HG03469 (cell line): ENCODE data around the gene PCGF3.
"Not testable (repeated sequence)": the region's sequence is repeated elsewhere in the genome, so short reads cannot be mapped to it uniquely, and the experiment has no call there.

ENCODE experiments used
- ATAC-seq: cut with Tn5 transposase; IDR thresholded peaks from one replicate; pipeline ENCODE4 v1.9.1; 2021; ENCODE audit warnings: mild to moderate bottlenecking, moderate library complexity, moderate number of reproducible peaks; ENCODE audit not compliant: unreplicated experiment

PCGF3 gene

DNA sequence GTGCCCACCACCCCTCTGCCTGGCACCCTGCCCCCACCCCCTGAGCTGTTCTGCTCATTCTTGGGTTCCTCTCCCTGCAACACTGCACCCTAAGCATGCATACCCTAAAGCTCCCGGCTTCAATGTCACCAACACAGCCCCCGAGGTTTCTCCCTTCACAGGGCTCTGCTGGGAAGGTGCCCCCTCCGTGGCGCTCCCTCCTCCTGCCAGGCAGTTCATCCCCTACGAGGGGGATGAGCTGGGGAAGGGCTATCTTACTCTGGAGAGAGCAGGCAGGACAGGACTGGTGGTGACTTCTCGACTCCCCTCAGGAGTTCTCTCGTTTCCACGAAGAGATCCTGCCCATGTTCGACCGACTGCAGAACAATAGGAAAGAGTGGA lies 38.1 kb upstream of the PCGF3 start:
- no peak for ATAC-seq

DNA sequence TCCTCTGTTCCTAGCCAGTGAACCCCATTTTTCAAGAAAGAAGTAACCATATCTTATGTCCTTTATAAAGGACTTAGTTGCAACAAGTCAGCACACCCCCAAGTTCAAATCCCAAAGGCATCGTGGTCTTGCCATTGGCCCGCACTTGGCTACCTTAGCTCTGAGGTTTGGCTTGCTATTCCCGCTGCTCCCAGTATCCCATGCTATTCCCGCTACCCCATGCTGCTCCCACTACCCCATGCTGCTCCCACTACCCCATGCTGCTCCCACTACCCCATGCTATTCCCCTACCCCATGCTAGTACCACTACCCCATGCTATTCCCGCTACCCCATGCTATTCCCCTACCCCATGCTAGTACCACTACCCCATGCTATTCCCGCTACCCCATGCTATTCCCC lies 37.4 kb upstream of the PCGF3 start:
- not testable (repeated sequence) for ATAC-seq

DNA sequence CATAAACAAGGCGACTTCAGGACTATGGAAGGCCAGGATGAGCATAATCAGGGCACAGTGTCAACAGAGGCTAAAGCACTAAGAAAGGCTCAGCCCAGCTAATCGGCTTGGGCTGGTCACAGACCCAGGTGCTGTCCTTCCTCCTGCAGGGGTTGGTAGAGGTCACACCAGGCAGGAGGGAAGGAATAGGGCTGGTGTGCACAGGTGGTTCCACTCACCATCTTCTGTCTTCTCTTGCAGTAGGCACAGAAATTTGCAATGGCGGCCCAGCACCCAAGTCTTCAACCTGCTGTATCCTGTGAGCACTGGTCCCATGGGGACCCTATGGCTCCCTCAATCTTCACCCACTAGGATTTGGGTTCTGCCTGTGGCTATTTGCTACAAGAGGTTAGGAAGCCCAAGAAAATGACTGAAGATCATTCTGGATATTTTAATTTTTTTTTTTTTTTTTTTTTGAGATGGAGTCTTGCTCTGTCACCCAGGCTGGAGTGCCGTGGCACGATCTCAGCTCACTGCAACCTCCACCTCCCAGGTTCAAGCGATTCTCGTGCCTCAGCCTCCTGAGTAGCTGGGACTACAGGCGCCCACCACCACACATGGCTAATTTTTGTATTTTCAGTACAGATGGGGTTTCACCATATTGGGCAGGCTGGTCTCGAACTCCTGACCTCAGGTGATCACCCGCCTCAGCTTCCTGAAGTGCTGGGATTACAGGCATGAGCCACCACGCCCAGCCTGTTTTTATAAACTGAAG lies 35.6 kb upstream of the PCGF3 start:
- not testable (repeated sequence) for ATAC-seq

DNA sequence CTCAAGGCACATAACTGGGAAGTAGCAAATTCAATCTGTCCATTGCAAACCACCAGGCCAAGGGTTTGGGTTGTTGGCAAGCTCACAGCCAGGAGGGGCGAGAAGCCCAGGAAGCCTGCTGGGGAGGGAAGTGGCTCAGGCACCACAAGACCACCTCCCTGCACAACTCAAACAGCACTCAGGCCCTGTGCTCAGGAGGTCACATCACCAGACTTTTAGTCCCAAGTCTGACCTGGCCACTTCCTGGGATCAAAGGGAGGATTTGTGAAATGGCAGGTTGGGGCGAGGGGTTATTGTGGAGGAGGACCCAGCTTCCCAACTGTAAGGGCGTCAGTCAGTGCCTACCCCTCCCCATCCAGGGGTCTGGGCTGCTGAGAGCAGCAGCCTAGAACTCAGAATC lies 33.9 kb upstream of the PCGF3 start:
- ATAC-seq: no peak

DNA sequence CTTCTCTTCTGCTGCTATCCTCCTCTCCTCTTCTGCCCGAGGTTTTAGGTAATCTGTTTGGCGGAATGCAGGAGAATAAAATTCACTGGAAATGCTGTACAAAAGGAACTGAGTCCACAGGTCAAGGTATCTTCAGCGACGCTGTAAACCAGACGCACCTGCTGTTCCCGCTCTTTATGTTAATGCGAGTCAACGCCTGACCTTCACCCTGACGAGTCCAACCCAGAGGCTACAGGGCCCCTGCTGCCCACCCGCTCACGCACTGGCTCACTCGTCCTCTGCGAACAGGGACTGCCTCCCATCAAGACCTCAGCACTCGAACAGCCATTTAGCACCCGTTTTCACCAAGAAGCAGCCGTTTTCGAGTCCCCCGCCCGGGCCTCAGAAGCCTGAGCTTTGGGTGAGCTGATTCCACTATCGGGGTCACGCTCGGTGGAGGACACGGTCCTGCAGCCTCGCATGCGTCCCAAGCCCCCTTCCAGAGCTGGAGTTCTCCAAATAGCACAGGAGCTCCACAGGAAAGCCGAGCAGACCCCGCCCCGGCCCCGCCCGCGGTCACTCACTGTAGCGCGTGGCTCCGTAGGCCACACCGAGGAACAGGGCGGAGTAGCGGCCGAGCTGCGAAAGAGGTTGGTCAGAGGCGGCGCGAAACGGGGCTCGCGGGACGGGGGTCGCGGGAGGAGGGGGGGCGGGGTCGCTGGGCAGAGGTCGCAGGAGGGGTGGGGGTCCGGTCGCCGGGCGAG lies 32.1 kb upstream of the PCGF3 start:
- no peak for ATAC-seq

DNA sequence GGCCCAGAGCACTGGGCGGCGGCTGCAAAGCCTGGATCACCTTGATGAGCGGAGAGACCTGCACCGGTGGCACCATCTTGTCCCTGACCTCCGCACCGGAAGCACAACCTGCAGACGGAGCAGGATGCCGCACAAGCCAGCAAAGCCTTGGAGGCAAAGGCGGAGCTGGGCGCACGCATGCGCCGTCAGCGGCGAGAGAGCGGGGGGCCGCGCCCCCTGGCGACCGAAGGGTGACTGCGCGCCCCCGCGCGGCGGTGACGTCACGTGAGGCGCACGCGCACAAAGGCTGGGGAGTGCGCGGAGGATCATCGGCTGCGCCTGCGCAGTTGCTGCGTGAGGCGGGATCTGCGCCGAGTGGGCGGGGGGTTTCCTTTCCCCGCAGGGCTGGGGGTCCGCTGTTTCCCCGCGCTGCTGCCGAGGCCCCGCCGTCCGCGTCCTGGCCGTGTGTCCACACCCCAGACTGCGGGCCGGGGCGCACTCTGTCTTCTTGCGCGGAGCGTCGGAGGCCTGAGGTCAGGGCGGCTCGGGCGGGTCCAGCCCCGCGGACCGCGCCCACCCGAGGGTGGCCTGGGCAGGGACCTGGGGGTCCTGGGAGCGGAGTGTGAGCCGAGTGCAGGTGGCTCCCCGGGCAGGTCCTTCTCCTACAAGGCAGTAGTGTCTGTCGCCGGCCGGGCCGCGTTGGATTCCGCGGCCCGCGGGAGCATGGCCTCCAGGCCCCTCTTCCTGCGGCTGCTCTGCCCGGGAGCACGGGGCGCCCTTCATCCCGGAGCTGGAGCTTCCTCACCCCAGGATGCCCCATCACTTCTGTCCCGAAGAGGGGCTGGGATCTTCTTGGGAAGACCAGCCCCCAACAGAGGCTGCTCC lies 31.2 kb upstream of the PCGF3 start, which contains the start of the genes ATP5ME and MYL5:
Gene ATP5ME, minus strand, starts transcription at position 105 of the 864 bp plus-strand sequence. Its CDS starts 29 bp downstream, at position 76.
Gene MYL5, plus strand, starts transcription at position 371 of the 864 bp plus-strand sequence. CDS start 3,485 bp downstream, outside the sequence.
- ATAC-seq: peak; percentile 63

DNA sequence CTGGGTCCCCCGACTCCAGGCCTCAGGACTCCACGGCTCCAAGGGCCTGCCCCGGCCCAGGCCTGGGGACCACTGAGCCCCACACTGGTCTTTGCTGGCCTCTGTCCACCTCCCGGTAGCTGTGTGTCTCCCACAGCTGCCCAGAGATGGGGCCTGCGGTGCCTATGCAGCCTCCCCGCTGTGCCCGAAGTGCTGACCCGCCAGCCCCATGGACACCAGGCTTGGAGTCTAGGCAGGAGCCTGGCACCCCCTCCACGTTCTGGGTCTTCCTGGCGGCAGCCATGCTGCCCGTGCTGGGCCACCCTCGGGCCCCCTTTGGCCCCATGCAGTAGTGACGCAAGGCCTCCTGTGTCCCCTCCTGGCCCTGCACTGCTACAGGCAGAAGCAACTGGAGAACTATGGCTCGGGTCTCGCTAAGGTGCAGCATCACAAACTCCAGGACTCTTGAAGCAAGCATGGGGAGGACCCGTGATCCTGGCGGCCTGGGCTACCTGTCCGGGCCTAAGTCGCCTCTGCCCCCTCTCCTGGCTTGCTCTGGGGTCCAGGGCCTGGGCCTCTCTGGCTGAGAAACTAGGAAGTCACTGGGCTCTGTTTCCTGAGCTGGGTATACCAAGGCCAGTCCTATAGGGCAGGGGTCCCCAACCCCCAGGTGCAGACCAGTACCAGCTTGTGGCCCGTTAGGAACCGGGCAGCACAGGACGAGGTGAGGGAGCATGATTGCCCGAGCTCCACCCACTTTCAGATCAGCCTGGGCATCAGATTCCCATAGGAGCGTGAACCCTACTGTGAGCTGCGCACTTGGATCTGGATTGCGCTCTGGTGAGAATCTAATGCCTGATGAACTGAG lies 30.4 kb upstream of the PCGF3 start:
- ATAC-seq: no peak

DNA sequence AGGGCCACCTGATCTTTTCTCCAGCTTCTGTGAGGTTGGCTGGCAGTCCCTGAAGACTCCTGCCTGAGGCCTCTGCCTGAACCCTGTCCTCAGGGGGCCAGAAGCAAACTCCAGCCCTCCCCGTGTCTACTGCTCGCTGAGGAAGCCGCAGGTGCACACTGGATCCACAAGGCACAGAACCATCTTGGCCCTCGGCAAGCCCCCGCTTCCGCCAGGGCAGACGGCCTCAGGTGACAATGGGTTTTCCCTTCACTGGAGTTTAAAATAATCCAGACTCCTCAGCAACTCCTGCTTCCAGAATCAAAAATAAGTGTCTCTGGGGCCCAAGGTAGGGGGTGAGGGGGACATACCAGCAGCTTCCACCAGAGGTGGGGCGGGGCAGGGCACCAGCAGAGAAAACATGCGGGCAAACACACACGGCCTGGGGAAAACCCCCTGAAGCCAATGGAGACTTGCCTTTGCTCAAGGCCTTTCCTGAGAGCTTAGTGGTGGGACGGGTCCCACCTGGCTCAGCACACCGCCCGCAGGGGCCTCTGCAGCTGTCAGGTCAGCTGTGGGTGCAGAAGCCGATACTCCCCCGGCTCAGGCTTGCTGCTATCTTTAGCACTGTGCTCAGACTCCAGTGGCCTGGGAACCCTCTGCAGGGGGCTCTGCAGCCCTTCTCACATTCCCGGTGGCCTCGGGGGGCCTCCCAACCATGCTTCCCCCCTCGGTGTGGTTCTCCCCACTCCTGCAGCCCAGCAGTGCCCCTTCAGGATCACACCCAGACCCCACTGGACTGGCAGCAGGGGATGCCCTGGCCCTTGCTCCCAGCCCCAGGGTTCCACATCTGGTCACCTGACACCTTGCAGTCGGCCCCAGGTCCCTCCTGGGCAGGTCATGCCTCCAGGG lies 29.4 kb upstream of the PCGF3 start:
- no peak for ATAC-seq

DNA sequence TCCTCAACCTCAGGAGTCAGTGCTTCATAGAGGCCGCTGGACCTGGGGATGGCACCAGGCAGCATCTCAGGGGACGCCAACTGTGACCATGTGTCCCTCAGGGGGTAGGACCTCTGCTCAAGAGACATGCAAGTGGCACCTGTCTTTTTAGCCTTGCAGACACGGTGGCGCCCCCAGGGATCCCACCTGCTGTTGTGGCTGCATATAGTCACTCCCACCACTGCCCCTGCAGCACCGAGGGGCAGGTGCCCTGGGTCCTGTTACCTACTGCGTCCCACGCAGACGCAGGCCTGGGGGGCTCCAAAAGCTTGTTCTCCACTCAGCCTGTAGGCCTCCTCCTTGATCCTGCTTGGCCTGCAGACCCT lies 28.8 kb upstream of the PCGF3 start:
- ATAC-seq: no peak

DNA sequence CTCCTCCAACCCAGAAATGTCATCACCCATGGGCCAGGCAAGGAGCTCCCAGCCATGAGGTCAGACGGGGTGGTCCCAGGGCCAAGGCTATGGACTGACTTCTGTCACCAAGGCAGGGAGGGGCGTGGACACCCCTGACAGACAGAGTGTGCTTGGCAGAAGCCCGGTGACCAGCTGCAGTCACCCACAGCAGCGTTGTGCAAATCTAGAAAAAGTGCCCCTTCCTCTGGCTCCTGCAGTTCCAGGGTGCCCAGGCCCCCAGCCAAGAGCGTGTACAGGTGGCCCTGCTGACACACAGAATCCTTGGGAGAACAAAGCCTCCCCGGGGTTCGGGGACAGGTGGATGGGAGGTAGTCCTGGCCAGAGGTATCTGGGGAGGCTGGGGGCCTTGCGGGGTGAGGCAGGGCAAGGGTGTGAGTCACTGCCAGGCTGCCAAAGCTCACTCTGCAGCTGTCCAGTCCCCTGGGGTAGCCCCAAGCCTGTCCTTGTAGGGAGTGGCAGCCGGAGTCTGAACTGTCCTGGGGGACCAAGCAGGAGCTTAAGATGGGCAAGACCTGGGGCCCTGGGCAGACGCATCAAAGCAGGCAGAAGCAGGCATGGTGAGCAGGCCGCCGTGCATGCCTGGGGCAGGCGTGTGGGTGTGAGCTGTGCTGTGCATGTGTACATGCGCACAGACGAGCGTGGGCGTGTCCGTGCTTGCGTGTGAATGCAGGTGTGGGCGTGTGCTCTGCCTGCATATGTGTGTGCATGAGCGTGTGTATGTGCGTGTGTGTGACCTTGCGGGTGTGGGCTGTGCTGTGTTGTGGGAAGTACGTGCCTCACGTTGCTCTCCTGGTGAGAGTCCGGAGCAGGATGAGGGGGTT lies 28.0 kb upstream of the PCGF3 start:
- no peak for ATAC-seq

DNA sequence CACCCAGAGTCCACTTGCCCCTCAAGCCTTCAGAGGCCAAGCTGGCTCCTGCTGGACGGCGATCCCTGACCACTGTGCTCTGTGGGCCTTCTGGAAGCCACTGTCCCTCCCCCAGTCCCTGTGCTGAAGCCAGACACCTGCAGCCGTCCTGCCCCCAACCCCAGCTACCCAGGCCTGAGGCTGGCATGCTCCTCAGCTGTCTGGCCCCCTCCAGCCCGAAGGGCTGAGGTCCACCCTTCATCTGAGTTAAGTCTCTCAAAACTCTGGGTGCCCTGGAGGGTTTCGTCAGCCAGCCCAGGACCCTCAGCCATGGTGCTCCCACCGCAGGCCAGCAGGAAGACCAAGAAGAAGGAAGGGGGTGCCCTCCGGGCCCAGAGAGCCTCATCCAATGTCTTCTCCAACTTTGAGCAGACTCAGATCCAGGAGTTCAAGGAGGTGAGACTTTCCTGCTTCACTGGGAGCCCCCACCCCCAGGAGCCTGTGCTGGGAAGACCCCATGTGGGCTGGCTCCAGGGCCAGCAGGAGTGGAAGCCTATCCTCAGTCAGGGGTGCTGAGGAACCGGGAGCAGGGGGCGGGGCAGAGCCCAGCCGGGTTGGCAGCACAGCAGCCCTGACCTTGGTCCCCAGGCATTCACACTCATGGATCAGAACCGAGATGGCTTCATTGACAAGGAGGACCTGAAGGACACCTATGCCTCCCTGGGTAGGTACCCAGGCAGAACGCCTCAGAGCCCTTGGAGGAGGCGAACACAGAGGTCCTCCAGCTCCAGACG lies 27.1 kb upstream of the PCGF3 start:
- no peak for ATAC-seq

DNA sequence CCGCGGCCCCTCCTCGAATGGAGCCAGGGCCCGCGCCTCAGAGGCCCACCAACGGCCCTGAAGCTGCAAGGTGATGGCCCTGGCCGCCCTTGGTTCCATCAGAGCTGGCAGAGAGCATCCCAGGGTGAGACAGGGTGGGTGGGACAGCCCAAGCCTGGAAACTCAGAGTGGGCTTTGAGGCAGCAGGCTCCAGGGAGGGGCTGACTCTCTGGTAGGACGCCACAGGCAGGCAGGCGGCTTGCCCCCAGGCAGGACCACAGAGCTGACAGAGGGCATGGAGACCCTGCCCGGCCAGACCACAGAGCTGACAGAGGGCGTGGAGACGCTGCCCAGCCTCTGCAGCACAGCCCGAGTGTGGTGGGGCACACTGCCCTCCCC lies 26.5 kb upstream of the PCGF3 start:
- no peak for ATAC-seq

DNA sequence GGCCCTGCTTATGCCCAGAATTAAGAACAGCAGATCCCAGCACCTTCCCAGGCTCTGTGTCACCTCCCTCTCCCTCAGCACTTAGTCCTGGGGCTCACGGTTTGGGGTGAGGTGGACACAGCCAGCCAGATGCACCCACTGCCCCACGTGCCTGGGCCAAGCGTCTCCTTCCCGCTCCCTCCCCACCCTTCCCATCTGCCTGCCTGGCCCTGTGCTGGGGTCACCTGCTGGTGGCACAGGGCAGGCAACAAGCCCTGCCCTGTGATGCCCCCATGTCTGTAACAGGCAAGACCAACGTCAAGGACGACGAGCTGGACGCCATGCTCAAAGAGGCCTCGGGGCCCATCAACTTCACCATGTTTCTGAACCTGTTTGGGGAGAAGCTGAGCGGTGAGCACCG lies 26.0 kb upstream of the PCGF3 start:
- no peak for ATAC-seq

DNA sequence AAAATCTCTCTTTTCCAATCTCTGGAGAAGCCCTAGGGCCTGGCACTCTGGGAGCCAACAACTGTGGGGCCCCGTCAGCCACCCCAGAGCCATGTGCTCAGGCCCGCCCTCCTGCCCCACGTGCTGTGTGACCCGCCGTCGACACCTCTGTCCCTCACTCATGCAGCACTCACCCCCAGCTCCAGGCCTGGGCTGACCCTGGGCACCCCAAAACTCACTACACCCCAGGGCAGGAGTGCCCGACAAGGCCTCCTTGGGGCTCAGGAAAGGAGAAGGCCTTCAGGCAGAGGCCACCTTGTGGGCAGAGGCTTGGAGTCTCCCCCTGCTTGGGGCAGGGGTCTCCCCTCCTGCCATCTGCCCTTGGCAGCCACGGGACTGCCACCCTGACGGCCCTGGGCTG lies 25.5 kb upstream of the PCGF3 start:
- no peak for ATAC-seq

DNA sequence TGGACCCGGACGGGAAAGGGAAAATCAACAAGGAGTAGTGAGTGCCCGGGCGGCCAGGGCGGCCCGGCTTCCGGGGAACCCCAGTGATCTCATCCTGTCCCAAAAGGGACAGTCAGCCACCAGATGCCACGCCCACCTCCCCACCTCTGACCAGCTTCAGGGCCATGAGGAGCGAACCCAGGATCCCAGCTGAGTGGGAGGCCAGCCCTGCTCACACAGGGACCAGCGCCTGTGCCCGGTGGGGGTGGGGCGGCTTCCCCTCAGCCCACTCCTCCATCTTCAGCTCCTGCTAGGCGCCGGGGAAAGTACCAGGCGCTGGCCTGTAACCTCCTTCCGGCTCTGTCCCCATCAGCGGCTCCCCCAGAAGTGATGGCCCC lies 25.1 kb upstream of the PCGF3 start:
- ATAC-seq: no peak

DNA sequence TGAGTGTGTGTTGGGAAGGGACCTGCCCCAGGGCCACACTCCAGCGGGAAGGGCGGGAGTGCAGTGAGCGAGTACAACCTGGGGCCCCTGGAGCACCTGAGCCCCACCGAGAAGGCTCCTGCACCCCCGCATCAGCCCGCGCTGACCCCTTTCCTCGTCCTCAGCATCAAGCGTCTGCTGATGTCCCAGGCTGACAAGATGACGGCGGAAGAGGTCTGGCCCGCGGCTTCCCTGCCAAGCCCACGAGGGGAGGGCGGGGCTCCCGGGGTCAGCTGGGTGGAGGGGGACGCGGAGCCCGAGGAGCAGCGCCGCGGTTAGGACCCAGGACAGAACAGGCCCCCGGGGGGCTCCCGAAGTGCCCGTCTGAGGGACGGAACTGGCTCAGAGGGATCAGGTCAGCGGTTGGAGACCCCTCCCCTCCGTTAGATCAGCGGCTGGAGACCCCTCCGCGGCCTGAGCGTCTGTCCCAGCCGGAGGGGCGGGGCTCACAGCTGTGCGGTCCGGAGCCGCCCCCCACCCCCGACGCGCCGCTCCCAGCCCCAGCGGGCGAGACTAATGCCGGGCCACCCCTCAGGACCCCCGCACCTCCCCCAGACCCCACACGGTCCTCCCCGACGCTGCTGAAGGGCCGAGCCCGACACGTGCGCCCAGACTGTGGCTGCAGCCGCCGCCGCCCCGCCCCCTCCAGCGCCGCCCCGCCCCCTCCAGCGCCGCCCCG lies 24.5 kb upstream of the PCGF3 start:
- no peak for ATAC-seq

DNA sequence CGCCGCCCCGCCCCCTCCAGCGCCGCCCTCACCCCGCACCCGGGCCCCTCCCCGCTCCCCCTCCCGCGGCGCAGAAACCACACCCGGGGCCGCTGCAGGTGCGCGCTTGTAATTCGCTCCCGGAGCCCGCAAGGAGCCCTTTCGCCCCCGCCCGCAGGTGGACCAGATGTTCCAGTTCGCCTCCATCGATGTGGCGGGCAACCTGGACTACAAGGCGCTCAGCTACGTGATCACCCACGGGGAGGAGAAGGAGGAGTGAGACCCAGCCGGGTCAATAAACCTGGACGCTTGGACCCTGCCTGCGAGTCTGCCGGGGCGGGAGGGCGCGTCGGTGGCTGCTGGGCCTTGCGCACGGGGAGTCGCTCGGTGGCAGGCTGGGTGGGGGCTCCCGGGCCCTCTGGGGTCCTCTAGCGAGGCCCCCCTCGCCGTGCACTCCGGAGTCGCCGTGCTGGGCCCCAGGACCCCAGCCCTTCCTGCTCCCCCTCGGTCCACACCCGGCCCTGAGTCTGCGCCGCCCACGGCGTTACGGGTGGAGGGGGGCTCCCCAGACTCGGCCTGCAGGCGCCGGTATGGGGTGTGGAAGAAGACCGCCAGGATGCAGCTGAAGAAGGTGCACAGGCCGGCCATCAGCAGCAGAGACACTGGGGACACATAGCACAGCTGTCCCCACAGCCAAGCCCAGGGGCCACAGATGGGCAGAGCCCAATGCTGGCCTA lies 23.7 kb upstream of the PCGF3 start:
- no peak for ATAC-seq
